Smooth muscle cell (in vitro differentiated cells): ENCODE data around the gene ZYX. TPM values are rescaled to one million over a fixed set of nuclear protein-coding genes. Genes with fewer than 3 reads are reported as not detected.
"Not testable (repeated sequence)": the region's sequence is repeated elsewhere in the genome, so short reads cannot be mapped to it uniquely, and the experiment has no call there.

Source experiments
- DNase-seq: peaks from one replicate; lab custom pipeline; 2025; ENCODE audit not compliant: unreplicated experiment; lab: John Stamatoyannopoulos, UW
- H2AFZ ChIP-seq: fragments of 200-600 bp; sonication (generic); 2 replicates; pipeline ENCODE4 v1.6.0; 2016; ENCODE audit warnings: antibody characterized with exemption, low read depth, mild to moderate bottlenecking
- H3F3A ChIP-seq: fragments of 200-600 bp; sonication (generic); 2 replicates; pipeline ENCODE4 v1.6.0; 2017; ENCODE audit warnings: antibody characterized with exemption, low read depth
- H3K27ac ChIP-seq: fragments of 200-600 bp; sonication (generic); 2 replicates; pipeline ENCODE4 v1.5.1; 2016; ENCODE audit warnings: low read depth, mild to moderate bottlenecking
- H3K27me3 ChIP-seq: fragments of 200-600 bp; sonication (generic); 2 replicates; pipeline ENCODE4 v1.6.1; 2016; ENCODE audit warnings: low read depth, mild to moderate bottlenecking
- H3K36me3 ChIP-seq: fragments of 200-600 bp; sonication (generic); 2 replicates; pipeline ENCODE4 v1.5.1; 2016; ENCODE audit warnings: low read depth
- H3K4me1 ChIP-seq: fragments of 200-600 bp; sonication (generic); 2 replicates; pipeline ENCODE4 v1.5.1; 2016; ENCODE audit warnings: low read depth
- H3K4me2 ChIP-seq: fragments of 200-600 bp; sonication (generic); 2 replicates; pipeline ENCODE4 v1.6.0; 2016; ENCODE audit warnings: mild to moderate bottlenecking
- H3K4me3 ChIP-seq: fragments of 200-600 bp; sonication (generic); 2 replicates; pipeline ENCODE4 v1.5.1; 2016; ENCODE audit warnings: mild to moderate bottlenecking
- H3K79me2 ChIP-seq: fragments of 200-600 bp; sonication (generic); 2 replicates; pipeline ENCODE4 v1.6.0; 2016; ENCODE audit warnings: low read depth, mild to moderate bottlenecking
- H3K9ac ChIP-seq: fragments of 200-600 bp; sonication (generic); 2 replicates; pipeline ENCODE4 v1.6.0; 2016; ENCODE audit warnings: low read depth
- H3K9me3 ChIP-seq: fragments of 200-600 bp; sonication (generic); replicated peaks from 2 replicates; pipeline ENCODE4 v1.5.1; 2016; ENCODE audit warnings: low read depth
- H4K20me1 ChIP-seq: fragments of 200-600 bp; sonication (generic); 2 replicates; pipeline ENCODE4 v1.6.0; 2016; ENCODE audit warnings: low read depth
- WGBS: methylation state at CpG from one replicate; pipeline ENCODE4 v1.1.7; 2016; ENCODE audit warnings: low lambda C conversion rate; 5-methylcytosine and 5-hydroxymethylcytosine counted together
- polyA plus RNA-seq: library from polyadenylated mRNA; unstranded; fragments of >200 nt; fragmentation: Nextera tagmentation; extraction: Ambion mirVana; gene quantifications from 2 replicates; pipeline ENCODE4 v1.2.1, GENCODE V29; 2016
- total RNA-seq: library from RNA; depleted of rRNA; stranded (reverse); fragments of >200 nt; gene quantifications from 2 replicates; pipeline ENCODE4 v1.2.3, GENCODE V29; 2014
- TF ChIP-seq, protein P1 (sequence below): fragments of 200-600 bp; sonication (generic); IDR thresholded peaks from 2 replicates; pipeline ENCODE4 v1.5.1; 2017; ENCODE audit warnings: borderline replicate concordance, mild to moderate bottlenecking, antibody characterized with exemption; ENCODE audit not compliant: insufficient read depth, poor library complexity, severe bottlenecking

The ZYX gene
- total and polyA plus RNA-seq, 2 experiments from 2014 or later, result 71.1 to 322 TPM

DNA sequence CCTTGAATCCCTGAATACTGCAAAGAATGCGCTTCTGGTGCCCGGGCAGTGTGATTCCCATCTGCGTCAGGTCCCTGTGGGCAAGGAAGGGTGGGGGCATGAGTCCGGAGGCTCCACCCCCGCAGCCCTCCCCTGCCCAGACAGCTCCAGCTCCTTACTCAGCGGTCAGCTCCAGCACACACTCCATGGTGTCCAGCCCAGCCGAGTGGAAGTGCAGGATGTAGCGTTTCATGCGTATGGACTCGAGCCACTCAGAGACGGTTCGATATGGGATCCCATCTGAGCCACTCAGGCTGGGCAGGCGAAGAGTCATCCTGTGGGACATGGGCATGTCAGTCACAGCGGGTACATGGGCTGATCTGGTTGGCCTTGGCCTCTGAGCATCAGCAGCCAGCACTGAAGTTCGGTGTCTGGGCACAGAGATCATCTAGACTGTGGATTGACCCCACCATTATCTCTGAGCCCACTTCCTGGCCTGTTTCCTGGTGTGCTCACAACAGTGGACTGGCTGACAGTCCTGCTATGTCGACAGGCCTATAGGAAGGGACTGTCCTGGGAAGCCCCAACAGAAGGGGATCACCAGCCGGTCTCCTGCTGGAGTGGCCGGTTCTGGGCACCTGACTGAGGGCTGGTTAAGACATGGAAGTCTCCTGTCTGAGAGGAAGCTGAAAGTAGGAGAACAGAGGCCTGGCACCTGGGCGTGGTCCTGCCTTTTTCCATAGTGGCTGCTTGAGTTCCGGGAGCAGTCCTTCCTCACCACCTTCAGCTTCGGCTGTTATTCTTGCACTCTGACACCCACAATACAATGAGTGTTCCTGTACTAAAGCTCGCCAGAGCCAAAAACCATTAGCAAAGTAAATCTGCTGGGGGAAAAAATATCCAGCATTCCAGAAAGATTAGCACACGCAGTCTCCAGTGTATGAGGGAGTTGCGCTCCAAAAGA lies 10.6 kb downstream of the ZYX start:
- no peaks in the 10 kb centered on the region for H3K36me3 ChIP-seq

DNA sequence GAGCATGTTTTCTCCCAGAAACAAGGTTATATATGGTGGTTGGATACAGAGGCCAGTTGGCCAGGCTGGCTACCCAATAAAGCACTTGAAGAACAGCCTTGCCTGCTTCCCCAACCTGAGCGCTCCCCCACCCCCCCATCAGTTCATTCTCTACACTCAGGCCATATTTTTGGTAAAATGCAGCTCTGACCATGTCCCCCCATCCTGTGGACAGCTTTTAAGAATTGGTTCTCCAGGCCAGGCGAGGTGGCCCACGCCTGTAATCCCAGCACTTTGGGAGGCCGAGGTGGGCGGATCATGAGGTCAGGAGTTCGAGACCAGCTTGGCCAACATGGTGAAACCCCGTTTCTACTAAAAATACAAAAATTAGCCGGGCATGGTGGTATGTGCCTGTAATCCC lies 11.3 kb downstream of the ZYX start:
- not testable (repeated sequence) for H3K4me1 ChIP-seq, H3K27me3 ChIP-seq, H3K36me3 ChIP-seq, DNase-seq, H3K9ac ChIP-seq, H2AFZ ChIP-seq, H3K79me2 ChIP-seq, H3K4me3 ChIP-seq, H3K9me3 ChIP-seq
- 97% methylated on average over 8 of the region's 8 CpGs for WGBS
- Histone ChIP-seq H3K4me2 (peak overlapping the region; percentile 62), H3K27ac (peak overlapping the region; percentile 59), H3F3A (peaks cover 36% of the 10 kb centered on the region), H4K20me1 (peaks cover 68% of the 10 kb centered on the region)

More for the DNA sequence above, 10.6 kb downstream of the ZYX start:
- Histone ChIP-seq H3K9ac (no peak overlapping the region), H3K27me3 (no peaks in the 10 kb centered on the region), H3K4me2 (peak overlapping the region; percentile 62), H3K27ac (peak overlapping the region; percentile 59), H3K4me1 (no peaks in the 10 kb centered on the region), H3F3A (peaks cover 40% of the 10 kb centered on the region), H3K4me3 (no peak overlapping the region), H3K9me3 (no peaks in the 10 kb centered on the region), H3K79me2 (peaks cover 10% of the 10 kb centered on the region), H4K20me1 (peaks cover 75% of the 10 kb centered on the region), H2AFZ (no peak overlapping the region)
- no peak for DNase-seq
- TF ChIP-seq, protein P1, sequence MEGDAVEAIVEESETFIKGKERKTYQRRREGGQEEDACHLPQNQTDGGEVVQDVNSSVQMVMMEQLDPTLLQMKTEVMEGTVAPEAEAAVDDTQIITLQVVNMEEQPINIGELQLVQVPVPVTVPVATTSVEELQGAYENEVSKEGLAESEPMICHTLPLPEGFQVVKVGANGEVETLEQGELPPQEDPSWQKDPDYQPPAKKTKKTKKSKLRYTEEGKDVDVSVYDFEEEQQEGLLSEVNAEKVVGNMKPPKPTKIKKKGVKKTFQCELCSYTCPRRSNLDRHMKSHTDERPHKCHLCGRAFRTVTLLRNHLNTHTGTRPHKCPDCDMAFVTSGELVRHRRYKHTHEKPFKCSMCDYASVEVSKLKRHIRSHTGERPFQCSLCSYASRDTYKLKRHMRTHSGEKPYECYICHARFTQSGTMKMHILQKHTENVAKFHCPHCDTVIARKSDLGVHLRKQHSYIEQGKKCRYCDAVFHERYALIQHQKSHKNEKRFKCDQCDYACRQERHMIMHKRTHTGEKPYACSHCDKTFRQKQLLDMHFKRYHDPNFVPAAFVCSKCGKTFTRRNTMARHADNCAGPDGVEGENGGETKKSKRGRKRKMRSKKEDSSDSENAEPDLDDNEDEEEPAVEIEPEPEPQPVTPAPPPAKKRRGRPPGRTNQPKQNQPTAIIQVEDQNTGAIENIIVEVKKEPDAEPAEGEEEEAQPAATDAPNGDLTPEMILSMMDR, result no peak
- 68% methylated on average over 24 of the region's 24 CpGs for WGBS

DNA sequence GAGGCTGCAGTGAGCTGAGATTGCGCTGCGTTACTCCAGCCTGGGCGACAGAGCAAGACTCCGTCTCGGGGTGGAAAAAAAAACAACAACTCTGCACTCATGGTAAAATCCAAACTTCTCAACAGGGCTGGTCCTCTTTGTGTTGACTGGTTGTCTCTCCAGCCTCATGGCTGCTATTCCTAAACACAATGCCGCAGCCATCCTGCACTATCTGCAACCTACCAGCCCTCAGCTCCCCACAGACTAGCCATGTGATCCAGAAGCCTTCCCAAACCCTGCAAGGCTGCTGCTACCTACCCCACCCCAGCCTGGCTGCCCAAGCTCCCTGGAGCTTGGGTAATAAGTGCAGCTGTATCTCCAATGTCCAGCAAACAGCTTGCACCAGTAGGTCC lies 11.7 kb downstream of the ZYX start:
- Histone ChIP-seq H3K79me2 (no peaks in the 10 kb centered on the region), H3K27me3 (no peaks in the 10 kb centered on the region), H3K4me2 (no peak overlapping the region), H3K9me3 (no peaks in the 10 kb centered on the region), H3K36me3 (no peaks in the 10 kb centered on the region), H3K9ac (no peak overlapping the region), H3K4me1 (no peaks in the 10 kb centered on the region), H3F3A (peaks cover 36% of the 10 kb centered on the region), H4K20me1 (peaks cover 64% of the 10 kb centered on the region), H3K4me3 (no peak overlapping the region), H2AFZ (no peak overlapping the region), H3K27ac (no peak overlapping the region)
- TF ChIP-seq, protein P1, result no peak
- no peak for DNase-seq
- WGBS, result 98% methylated on average over 6 of the region's 6 CpGs

DNA sequence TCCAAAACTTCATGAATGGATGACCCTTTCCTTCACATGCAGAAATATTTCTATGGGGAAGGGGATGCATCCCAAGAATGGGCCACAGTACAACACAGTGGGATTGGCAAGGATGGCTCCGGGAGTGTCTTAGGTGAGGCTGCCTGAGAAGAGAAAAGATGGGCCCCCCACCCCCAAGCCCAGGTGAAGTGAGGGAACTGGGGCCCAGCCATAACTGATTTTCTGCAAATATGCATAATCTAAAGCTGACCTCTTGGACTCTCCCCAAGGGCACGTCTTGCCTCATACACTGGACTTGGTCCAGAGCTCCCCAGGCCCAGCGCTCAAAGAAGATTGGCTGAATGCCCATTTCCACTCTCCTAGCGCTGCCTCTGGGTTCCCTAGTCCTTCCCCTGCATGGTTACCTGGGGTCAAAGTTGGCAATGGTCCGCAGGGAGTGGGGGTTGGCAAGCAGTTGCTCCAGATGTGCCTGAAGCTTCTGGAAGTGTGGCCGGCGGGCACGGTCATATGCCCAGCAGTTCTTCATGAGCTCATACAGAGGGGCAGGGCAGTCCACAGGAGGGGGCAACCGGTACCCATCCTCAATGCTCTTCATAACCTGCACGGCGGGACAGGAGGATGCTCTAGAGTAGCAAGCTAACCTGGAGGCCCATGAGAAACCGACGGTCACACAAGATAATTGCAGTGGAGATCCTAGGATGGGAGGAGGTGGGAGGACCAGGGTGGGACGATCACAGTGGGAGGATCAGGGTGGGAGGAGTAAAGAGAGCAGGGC lies 12.3 kb downstream of the ZYX start:
- H3K9me3 ChIP-seq, result no peaks in the 10 kb centered on the region
- H3F3A ChIP-seq, result peaks cover 33% of the 10 kb centered on the region
- DNase-seq, result no peak
- peaks cover 58% of the 10 kb centered on the region for H4K20me1 ChIP-seq
- H3K4me1 ChIP-seq, result no peaks in the 10 kb centered on the region
- H3K4me2 ChIP-seq, result no peak overlapping the region
- no peaks in the 10 kb centered on the region for H3K36me3 ChIP-seq
- H2AFZ ChIP-seq, result no peak overlapping the region
- no peak overlapping the region for H3K9ac ChIP-seq
- WGBS, result 93% methylated on average over 14 of the region's 14 CpGs
- H3K27me3 ChIP-seq, result no peaks in the 10 kb centered on the region
- no peak overlapping the region for H3K4me3 ChIP-seq
- no peaks in the 10 kb centered on the region for H3K79me2 ChIP-seq
- no peak overlapping the region for H3K27ac ChIP-seq
- TF ChIP-seq, protein P1, result no peak
